Memory B cell (primary cell): Measurements from ENCODE around the gene SLC22A1.

Experiments
- ATAC-seq: fragments of 150-1000 bp; cut with Tn5 transposase; 2 replicates; pipeline ENCODE4 v1.10.0; 2021; ENCODE audit warnings: low read depth, mild to moderate bottlenecking, moderate library complexity
- DNase-seq, 2 donors: peaks; one replicate each; pipeline ENCODE4 v3.0.0; 2022; ENCODE audit warnings: low spot score in 2 of 2
- H3K27ac Mint-ChIP-seq: one replicate; pipeline ENCODE4 v1.8.0; 2022; ENCODE audit warnings: mild to moderate bottlenecking, moderate library complexity, mixed read lengths
- H3K27me3 Mint-ChIP-seq: one replicate; pipeline ENCODE4 v1.8.0; 2022; ENCODE audit warnings: mixed read lengths
- H3K36me3 Mint-ChIP-seq: one replicate; pipeline ENCODE4 v1.8.0; 2022; ENCODE audit warnings: mild to moderate bottlenecking, mixed read lengths
- H3K4me1 Mint-ChIP-seq: one replicate; pipeline ENCODE4 v1.8.0; 2022; ENCODE audit warnings: mixed read lengths
- H3K4me3 Mint-ChIP-seq: one replicate; pipeline ENCODE4 v1.8.0; 2022; ENCODE audit warnings: mild to moderate bottlenecking, moderate library complexity, mixed read lengths
- H3K9me3 Mint-ChIP-seq: one replicate; pipeline ENCODE4 v1.8.0; 2022; ENCODE audit warnings: mixed read lengths

SLC22A1 gene

GRCh38 chr6:160203522-160203921 is 81.9 kb downstream of the SLC22A1 start:
- no peak for DNase-seq
- Mint-ChIP-seq H3K36me3 (no peaks in the 10 kb centered on the region), H3K27ac (no peak overlapping the region), H3K9me3 (peaks cover 4% of the 10 kb centered on the region), H3K27me3 (peaks cover 6% of the 10 kb centered on the region), H3K4me1 (no peaks in the 10 kb centered on the region), H3K4me3 (no peak overlapping the region)
- ATAC-seq, result no peak

GRCh38 chr6:160203953-160204352 is 82.3 kb downstream of the SLC22A1 start:
- Mint-ChIP-seq H3K27ac (no peak overlapping the region), H3K36me3 (no peaks in the 10 kb centered on the region), H3K4me1 (no peaks in the 10 kb centered on the region), H3K9me3 (peaks cover 4% of the 10 kb centered on the region), H3K4me3 (no peak overlapping the region), H3K27me3 (peaks cover 6% of the 10 kb centered on the region)
- ATAC-seq, result no peak
- DNase-seq, result no peak

GRCh38 chr6:160204710-160205109 is 83.1 kb downstream of the SLC22A1 start:
- DNase-seq (no peak), ATAC-seq (no peak)
- Mint-ChIP-seq H3K27me3 (peaks cover 6% of the 10 kb centered on the region), H3K27ac (no peak overlapping the region), H3K36me3 (no peaks in the 10 kb centered on the region), H3K4me1 (no peaks in the 10 kb centered on the region), H3K4me3 (no peak overlapping the region), H3K9me3 (peaks cover 4% of the 10 kb centered on the region)

- Mint-ChIP-seq H3K36me3 (peaks cover 3% of the 10 kb centered on the region), H3K27ac (no peak overlapping the region), H3K27me3 (peaks cover under 1% of the 10 kb centered on the region), H3K4me3 (no peak overlapping the region), H3K4me1 (no peaks in the 10 kb centered on the region), H3K9me3 (peaks cover 7% of the 10 kb centered on the region)
- DNase-seq, result no peak
- no peak for ATAC-seq
These were observed 86.0 kb downstream of the SLC22A1 start for GRCh38 chr6:160207618-160208017.
